Measurements from ENCODE around the gene TYROBP.

TYROBP gene

DNA sequence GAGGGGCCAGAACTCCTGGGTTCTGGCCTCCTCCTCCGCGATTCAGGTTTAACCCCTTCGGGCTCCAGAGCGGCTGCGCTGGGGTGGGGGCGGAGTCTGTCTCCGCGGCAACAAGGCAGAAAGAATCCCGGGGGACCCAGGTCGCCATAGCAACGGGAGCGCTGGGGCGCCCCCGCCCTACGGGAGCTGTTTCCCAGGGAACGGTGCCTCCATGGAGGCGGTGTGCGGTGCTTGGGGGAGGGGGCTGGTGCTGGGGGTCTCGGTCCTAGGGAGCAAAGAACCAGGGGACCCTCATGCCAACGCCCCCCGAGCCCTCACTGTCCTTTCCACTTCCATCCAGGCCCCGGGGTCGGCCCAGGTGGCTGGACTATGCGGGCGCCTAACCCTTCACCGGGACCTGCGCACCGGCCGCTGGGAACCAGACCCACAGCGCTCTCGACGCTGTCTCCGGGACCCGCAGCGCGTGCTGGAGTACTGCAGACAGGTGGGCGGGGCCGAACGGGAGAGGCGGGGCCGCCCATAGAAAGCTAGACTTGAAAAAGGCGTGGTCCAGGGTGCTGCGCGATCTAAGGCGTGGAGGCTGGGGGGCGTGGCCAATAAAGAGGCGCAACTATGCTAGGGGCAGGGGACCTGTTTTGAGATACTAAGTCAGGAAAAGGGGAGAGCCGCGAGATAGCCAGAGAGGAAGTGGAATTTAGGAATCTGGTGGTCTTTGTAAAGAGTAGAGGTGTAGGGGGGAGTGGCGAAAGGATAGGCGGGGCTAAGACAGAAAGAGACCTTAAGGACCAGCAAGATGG, 38.6 kb downstream of the TYROBP start:
- DNase-seq (ENCODE audit: low read depth) = peak; percentile 51
- no peak for TF ChIP-seq POLR2A (IDR thresholded peaks at IDR 0.05; ENCODE audit: extremely low read depth, insufficient read length)
- TF ChIP-seq, protein P1, sequence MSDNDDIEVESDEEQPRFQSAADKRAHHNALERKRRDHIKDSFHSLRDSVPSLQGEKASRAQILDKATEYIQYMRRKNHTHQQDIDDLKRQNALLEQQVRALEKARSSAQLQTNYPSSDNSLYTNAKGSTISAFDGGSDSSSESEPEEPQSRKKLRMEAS (IDR thresholded peaks at IDR 0.05; ENCODE audit: low read depth, low read length) = no peak
- TF ChIP-seq, protein P2, sequence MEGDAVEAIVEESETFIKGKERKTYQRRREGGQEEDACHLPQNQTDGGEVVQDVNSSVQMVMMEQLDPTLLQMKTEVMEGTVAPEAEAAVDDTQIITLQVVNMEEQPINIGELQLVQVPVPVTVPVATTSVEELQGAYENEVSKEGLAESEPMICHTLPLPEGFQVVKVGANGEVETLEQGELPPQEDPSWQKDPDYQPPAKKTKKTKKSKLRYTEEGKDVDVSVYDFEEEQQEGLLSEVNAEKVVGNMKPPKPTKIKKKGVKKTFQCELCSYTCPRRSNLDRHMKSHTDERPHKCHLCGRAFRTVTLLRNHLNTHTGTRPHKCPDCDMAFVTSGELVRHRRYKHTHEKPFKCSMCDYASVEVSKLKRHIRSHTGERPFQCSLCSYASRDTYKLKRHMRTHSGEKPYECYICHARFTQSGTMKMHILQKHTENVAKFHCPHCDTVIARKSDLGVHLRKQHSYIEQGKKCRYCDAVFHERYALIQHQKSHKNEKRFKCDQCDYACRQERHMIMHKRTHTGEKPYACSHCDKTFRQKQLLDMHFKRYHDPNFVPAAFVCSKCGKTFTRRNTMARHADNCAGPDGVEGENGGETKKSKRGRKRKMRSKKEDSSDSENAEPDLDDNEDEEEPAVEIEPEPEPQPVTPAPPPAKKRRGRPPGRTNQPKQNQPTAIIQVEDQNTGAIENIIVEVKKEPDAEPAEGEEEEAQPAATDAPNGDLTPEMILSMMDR (IDR thresholded peaks at IDR 0.05; ENCODE audit: low read depth, low read length) = no peak
- TF ChIP-seq MYC (IDR thresholded peaks at IDR 0.05; ENCODE audit: low read depth, low read length) = no peak

DNA sequence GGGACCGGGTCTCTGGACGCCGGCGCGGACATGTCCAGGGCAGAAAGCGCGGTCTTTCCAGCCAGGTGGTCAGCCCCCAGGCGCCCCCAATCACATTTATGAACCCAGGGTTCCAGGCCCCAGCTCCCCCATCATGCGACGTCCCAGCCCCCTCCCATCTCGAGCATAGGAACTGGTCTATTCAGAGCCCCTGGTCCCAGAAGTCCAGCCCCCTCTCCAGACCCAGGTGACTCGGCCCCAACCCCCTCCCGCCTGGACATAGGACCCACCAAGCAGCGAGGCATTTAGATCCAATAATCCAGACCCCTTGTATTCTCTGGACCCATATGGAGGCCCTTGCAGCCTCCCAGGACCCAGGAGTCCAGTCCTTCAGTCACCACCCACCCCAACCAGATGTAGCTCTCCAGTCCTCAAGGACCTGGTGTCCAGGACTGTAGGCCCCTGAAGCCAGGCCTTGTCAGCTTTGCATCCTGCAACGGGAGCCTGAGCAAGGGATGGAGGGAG, 39.2 kb downstream of the TYROBP start:
- TF ChIP-seq MYC (IDR thresholded peaks at IDR 0.05; ENCODE audit: low read depth, low read length) = no peak
- TF ChIP-seq, protein P2 (IDR thresholded peaks at IDR 0.05; ENCODE audit: low read depth, low read length) = no peak
- TF ChIP-seq, protein P1 (IDR thresholded peaks at IDR 0.05; ENCODE audit: low read depth, low read length) = no peak
- no peak for DNase-seq (ENCODE audit: low read depth)
- no peak overlapping the region for H3K4me3 ChIP-seq (ENCODE audit: low read depth, low read length)

More for the DNA sequence above, 38.6 kb downstream of the TYROBP start:
- H3K4me3 ChIP-seq (ENCODE audit: low read depth, low read length) = no peak overlapping the region

DNA sequence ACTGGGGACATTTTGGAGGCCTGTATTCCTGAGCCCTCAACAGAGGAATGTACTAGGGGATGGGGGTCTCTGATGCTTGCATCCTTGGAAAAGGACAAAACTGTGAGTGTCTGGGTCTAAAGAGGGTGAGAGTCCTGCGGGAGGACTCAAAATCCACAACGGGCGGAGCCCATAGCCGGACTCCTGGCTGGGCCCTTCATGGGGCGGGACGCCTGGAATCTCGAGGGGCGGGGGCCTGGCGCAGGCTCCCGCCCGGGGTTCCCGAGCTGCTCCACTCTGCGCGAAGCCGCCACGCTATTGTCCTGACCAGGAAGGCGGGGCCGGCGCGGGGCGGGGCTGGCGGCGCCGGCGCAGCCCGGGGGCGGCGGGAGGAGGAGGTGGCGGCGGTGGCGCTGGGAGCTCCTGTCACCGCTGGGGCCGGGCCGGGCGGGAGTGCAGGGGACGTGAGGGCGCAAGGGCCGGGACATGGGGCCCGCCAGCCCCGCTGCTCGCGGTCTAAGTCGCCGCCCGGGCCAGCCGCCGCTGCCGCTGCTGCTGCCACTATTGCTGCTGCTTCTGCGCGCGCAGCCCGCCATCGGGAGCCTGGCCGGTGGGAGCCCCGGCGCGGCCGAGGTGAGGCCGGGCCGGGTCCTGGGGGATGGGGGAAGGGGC, 39.8 kb downstream of the TYROBP start, which contains the start of gene APLP1:
APLP1 (plus strand) TSS at position 403 of the 651 bp plus-strand sequence; CDS start at position 466, 63 bp downstream.
- peak; percentile 48 for DNase-seq (ENCODE audit: low read depth)
- H3K4me3 ChIP-seq (ENCODE audit: low read depth, low read length) = no peak within 1 kb of the TSS
- TF ChIP-seq, protein P2 (IDR thresholded peaks at IDR 0.05; ENCODE audit: low read depth, low read length) = no peak
- TF ChIP-seq, protein P1 (IDR thresholded peaks at IDR 0.05; ENCODE audit: low read depth, low read length) = no peak
- TF ChIP-seq MYC (IDR thresholded peaks at IDR 0.05; ENCODE audit: low read depth, low read length) (no peak), POLR2A (IDR thresholded peaks at IDR 0.05; ENCODE audit: extremely low read depth, insufficient read length) (no peak)

DNA sequence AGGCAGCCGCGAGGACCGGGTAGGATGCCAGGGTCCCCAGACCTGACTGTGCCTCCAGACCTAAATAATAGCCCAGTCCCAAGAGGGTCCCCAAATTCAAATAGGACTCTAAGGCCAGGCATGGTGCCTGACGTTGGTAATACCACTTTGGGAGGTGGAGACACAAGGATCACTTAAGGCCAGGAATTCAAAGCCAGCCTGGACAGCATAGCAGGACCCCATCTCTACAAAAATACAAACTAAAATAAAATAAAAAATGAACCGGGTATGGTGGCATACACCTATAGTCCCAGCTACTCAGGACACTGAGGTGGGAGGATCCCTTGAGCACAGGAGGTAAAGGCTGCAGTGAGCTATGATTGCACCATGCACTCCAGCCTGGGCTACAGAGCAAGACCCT, 45.1 kb downstream of the TYROBP start:
- no peak overlapping the region for H3K4me3 ChIP-seq (ENCODE audit: low read depth, low read length)
- no peak for DNase-seq (ENCODE audit: low read depth)
- TF ChIP-seq, protein P2 (IDR thresholded peaks at IDR 0.05; ENCODE audit: low read depth, low read length) = no peak
- TF ChIP-seq, protein P1 (IDR thresholded peaks at IDR 0.05; ENCODE audit: low read depth, low read length) = no peak
- TF ChIP-seq POLR2A (IDR thresholded peaks at IDR 0.05; ENCODE audit: extremely low read depth, insufficient read length) (no peak), MYC (IDR thresholded peaks at IDR 0.05; ENCODE audit: low read depth, low read length) (no peak)

DNA sequence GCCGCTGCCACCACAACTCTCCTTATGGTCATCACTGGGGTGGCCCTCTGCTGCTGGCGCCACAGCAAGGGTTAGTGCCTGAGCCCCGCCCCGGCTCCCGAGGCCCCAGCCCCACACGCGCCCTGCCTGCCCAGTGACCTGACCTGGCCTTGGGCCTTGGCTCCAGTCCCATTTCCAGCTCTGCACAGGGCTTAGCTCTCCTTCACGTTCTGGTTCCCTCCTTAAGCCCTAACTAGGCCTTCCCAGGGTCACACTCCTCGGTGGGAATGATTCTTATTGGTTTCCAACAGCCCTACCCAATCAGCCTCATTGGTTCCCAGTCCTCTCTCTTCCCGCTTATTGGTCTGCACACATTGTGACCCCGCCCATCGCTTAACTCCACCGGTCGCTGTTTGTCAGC, 45.6 kb downstream of the TYROBP start:
- TF ChIP-seq MYC (IDR thresholded peaks at IDR 0.05; ENCODE audit: low read depth, low read length) = no peak
- TF ChIP-seq, protein P1 (IDR thresholded peaks at IDR 0.05; ENCODE audit: low read depth, low read length) = no peak
- no peak for TF ChIP-seq POLR2A (IDR thresholded peaks at IDR 0.05; ENCODE audit: extremely low read depth, insufficient read length)
- TF ChIP-seq, protein P2 (IDR thresholded peaks at IDR 0.05; ENCODE audit: low read depth, low read length) = no peak
- H3K4me3 ChIP-seq (ENCODE audit: low read depth, low read length) = no peak overlapping the region
- DNase-seq (ENCODE audit: low read depth) = no peak
